ENCODE data around the gene ZBTB47.

GRCh38 chr3:42653560-42654330 lies at the start of gene ZBTB47:
- TF ChIP-seq CTCF (IDR thresholded peaks at IDR 0.05 in 8 of 11, conservative IDR thresholded peaks at IDR 0.05 in 3 of 11) (no peak), POLR2AphosphoS5 (IDR thresholded peaks at IDR 0.05) (peak; percentile 26 to 52 (median 45))

Measured in spleen (tissue), 7 donors.